A673 (cell line): ENCODE results near the gene PHTF2. TPM values are rescaled to one million over a fixed set of nuclear protein-coding genes. Genes with fewer than 3 reads are reported as not detected.
"Not testable (repeated sequence)": the region's sequence is repeated elsewhere in the genome, so short reads cannot be mapped to it uniquely, and the experiment has no call there.

Source experiments
- BruUV-seq: library from RNA; stranded (reverse); fragments of 400-500 nt; replicated peaks from 2 replicates; lab custom pipeline; 2021; lab: Mats Ljungman, UMichigan
- CTCF ChIA-PET: fragments of 300-600 bp; sonication (Branson Sonifier 250); formaldehyde crosslinking; loops from one replicate; lab custom pipeline; 2022; ENCODE audit warnings: antibody characterized with exemption; lab: Charles Lee
- POLR2A ChIA-PET: fragments of 300-600 bp; sonication (Branson Sonifier 250); formaldehyde crosslinking; loops from one replicate; lab custom pipeline; 2022; ENCODE audit warnings: antibody characterized with exemption; ENCODE audit not compliant: low non-redundant PET; lab: Charles Lee
- DNase-seq: peaks from one replicate; pipeline ENCODE4 v3.0.0-alpha.2; 2015; ENCODE audit warnings: low spot score
- H3K27ac ChIP-seq: fragments of 200-600 bp; sonication (generic); 2 replicates; pipeline ENCODE4 v1.5.1; 2016; ENCODE audit warnings: mixed run types, low read depth, mild to moderate bottlenecking, mixed read lengths, antibody characterized with exemption, low read length; ENCODE audit not compliant: poor library complexity, severe bottlenecking
- H3K27me3 ChIP-seq: fragments of 200-600 bp; sonication (generic); replicated peaks from 2 replicates; pipeline ENCODE4 v1.6.1; 2017; ENCODE audit warnings: mixed run types, low read depth, mild to moderate bottlenecking, mixed read lengths, antibody characterized with exemption, low read length; ENCODE audit not compliant: insufficient read depth, poor library complexity
- H3K36me3 ChIP-seq: fragments of 200-600 bp; sonication (generic); 2 replicates; pipeline ENCODE4 v1.6.1; 2016; ENCODE audit warnings: mixed run types, mild to moderate bottlenecking, mixed read lengths, antibody characterized with exemption, low read length; ENCODE audit not compliant: insufficient read depth, poor library complexity, severe bottlenecking
- H3K4me1 ChIP-seq: fragments of 200-600 bp; sonication (generic); 2 replicates; pipeline ENCODE4 v1.6.1; 2017; ENCODE audit warnings: mixed run types, mild to moderate bottlenecking, mixed read lengths, antibody characterized with exemption, low read length; ENCODE audit not compliant: insufficient read depth, poor library complexity, severe bottlenecking
- H3K4me3 ChIP-seq: fragments of 200-600 bp; sonication (generic); 2 replicates; pipeline ENCODE4 v1.5.1; 2016; ENCODE audit warnings: low read depth, mixed run types, mild to moderate bottlenecking, mixed read lengths, low read length; ENCODE audit not compliant: poor library complexity, severe bottlenecking
- H3K9me3 ChIP-seq: fragments of 200-600 bp; sonication (generic); 2 replicates; pipeline ENCODE4 v1.6.1; 2016; ENCODE audit warnings: mixed run types, low read depth, mild to moderate bottlenecking, mixed read lengths, antibody characterized with exemption, low read length; ENCODE audit not compliant: poor library complexity, severe bottlenecking
- EZH2 ChIP-seq: fragments of 200-600 bp; sonication (generic); IDR thresholded peaks from 2 replicates; pipeline ENCODE4 v1.6.1; 2017; ENCODE audit warnings: borderline replicate concordance, low read depth, mild to moderate bottlenecking, mixed read lengths, antibody characterized with exemption, low read length; ENCODE audit not compliant: poor library complexity, severe bottlenecking
- intact Hi-C: fragments of 100-400 bp; cut with micrococcal nuclease; formaldehyde crosslinking; loops from one replicate; pipeline ENCODE4 v1.10.0; 2022; ENCODE audit not compliant: unreplicated experiment
- total RNA-seq: library from RNA; stranded (reverse); gene quantifications from 2 replicates; pipeline ENCODE4 v1.2.3, GENCODE V29; 2021
- TF ChIP-seq, protein P1 (sequence below): fragments of 300-800, 200-600 bp; sonication (generic); conservative IDR thresholded peaks from 2 replicates; pipeline ENCODE4 v1.5.1; 2017; ENCODE audit warnings: low read depth, mild to moderate bottlenecking, antibody characterized with exemption, low read length, moderate library complexity, mixed read lengths

The PHTF2 gene
- total RNA-seq, 1 experiment from 2014 or later, result 36.6 TPM

DNA sequence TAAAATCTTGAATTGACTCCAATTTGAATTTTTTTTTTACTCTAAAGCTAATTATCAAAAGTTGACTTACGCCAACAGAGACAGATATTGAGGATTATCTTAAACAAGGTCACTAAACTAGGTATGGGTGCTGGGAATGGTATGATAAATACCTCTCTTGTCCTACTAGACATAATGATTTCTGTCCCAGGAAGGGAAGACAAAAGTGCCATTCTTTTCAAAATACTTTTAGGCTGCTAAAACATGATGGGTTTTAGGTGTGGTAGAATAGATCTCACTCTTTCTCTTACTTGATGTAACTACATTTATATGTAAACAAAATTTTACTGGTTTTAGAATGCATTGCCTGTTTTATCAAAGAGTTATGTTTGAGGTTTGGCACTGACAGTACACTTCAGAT lies 15.5 kb upstream of the PHTF2 start:
- Histone ChIP-seq H3K4me1 (no peaks in the 10 kb centered on the region), H3K9me3 (peaks cover 8% of the 10 kb centered on the region), H3K27ac (no peak overlapping the region), H3K27me3 (no peaks in the 10 kb centered on the region), H3K4me3 (no peak overlapping the region), H3K36me3 (peaks cover 15% of the 10 kb centered on the region)
- intact Hi-C loops, result no loop called here
- POLR2A ChIA-PET, result no interaction called here
- CTCF ChIA-PET, result no interaction called here
- TF ChIP-seq, protein P1, sequence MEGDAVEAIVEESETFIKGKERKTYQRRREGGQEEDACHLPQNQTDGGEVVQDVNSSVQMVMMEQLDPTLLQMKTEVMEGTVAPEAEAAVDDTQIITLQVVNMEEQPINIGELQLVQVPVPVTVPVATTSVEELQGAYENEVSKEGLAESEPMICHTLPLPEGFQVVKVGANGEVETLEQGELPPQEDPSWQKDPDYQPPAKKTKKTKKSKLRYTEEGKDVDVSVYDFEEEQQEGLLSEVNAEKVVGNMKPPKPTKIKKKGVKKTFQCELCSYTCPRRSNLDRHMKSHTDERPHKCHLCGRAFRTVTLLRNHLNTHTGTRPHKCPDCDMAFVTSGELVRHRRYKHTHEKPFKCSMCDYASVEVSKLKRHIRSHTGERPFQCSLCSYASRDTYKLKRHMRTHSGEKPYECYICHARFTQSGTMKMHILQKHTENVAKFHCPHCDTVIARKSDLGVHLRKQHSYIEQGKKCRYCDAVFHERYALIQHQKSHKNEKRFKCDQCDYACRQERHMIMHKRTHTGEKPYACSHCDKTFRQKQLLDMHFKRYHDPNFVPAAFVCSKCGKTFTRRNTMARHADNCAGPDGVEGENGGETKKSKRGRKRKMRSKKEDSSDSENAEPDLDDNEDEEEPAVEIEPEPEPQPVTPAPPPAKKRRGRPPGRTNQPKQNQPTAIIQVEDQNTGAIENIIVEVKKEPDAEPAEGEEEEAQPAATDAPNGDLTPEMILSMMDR, result no peak
- TF ChIP-seq EZH2, result no peak
- BruUV-seq, result no TSS peak
- DNase-seq, result no peak

DNA sequence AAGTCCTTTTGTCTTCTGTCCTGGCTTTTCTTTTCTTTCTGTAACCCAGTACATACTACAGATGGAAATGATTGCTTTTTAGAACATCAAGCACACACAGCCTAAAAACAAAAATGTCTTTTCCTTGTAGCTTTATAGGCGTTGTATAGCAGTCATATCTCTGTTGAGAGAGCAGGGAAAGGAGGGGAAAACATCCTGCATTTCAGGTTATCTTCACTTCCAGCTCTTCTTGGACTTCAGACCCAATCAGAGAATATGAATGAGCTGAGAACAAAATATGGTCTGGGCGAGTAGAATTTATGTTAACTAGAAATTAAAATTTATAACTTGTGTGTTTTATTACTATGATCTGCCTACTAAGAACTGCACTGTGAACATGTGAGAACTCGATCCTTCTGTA lies 15.0 kb upstream of the PHTF2 start:
- no peak for DNase-seq
- H3K27me3 ChIP-seq, result no peaks in the 10 kb centered on the region
- H3K9me3 ChIP-seq, result peaks cover 8% of the 10 kb centered on the region
- H3K4me1 ChIP-seq, result no peaks in the 10 kb centered on the region
- no peak overlapping the region for H3K4me3 ChIP-seq
- TF ChIP-seq, protein P1, result no peak
- no peak for TF ChIP-seq EZH2
- BruUV-seq, result no TSS peak
- peaks cover 11% of the 10 kb centered on the region for H3K36me3 ChIP-seq
- intact Hi-C loops, result no loop called here
- CTCF ChIA-PET, result no interaction called here
- no peak overlapping the region for H3K27ac ChIP-seq
- POLR2A ChIA-PET, result no interaction called here

DNA sequence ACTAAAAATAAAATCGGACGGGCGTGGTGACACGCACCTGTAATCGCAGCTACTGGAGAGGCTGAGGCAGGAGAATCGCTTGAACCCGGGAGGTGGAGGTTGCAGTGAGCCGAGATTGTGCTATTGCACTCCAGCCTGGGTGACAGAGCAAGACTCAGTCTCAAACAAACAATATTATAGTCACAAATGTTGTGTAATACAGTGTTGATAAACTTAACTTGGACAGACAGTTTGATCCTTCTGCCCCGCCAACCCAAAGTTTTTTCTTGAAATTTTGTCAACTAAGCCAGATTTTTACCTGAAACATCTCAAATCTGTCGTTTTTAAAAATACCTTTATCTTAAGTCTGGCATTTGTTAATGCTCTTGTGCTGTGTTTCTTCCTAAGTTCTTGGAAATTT lies 14.1 kb upstream of the PHTF2 start:
- H3K9me3 ChIP-seq, H3K27me3 ChIP-seq, H3K36me3 ChIP-seq, DNase-seq, intact Hi-C loops, H3K4me1 ChIP-seq, BruUV-seq, POLR2A ChIA-PET, H3K4me3 ChIP-seq, CTCF ChIA-PET, H3K27ac ChIP-seq: not testable (repeated sequence)

DNA sequence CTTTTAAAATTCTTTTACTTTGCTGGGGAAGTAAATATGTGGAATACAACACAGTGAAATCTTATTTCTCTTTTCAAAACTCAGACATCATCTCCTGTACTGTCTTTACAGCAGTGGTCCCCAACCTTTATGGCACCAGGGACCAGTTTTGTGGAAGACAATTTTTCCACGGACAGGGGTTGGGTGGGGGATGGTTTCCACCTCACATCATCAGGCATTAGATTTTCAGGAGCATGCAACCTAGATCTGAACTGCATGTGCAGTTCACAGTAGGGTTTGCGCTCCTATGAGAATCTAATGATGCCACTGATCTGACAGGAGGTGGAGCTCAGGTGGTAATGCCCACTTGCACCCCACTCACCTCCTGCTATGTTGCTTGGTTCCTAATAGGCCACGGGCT lies 12.6 kb upstream of the PHTF2 start:
- H3K27ac ChIP-seq, result no peak overlapping the region
- TF ChIP-seq, protein P1, result no peak
- TF ChIP-seq EZH2, result no peak
- H3K9me3 ChIP-seq, result peaks cover 8% of the 10 kb centered on the region
- CTCF ChIA-PET, result no interaction called here
- peaks cover 3% of the 10 kb centered on the region for H3K36me3 ChIP-seq
- H3K4me1 ChIP-seq, result no peaks in the 10 kb centered on the region
- intact Hi-C loops, result no loop called here
- no peaks in the 10 kb centered on the region for H3K27me3 ChIP-seq
- no peak for DNase-seq
- BruUV-seq, result no TSS peak
- POLR2A ChIA-PET, result no interaction called here
- H3K4me3 ChIP-seq, result no peak overlapping the region
